Esophagus squamous epithelium (tissue), 4 donors: Measurements from ENCODE around the gene TOGARAM1.

ENCODE experiments used
- CTCF ChIP-seq, 6 experiments: fragments of 450-650 bp in 4 of 6; fragments of 200-600 bp in 2 of 6; sonication (generic) in 2 of 6; IDR thresholded peaks; one replicate each; pipeline ENCODE4 v1.5.1; 2016 to 2019; ENCODE audit warnings: antibody characterized with exemption in 6 of 6, mild to moderate bottlenecking in 4 of 6, moderate library complexity in 4 of 6
- POLR2A ChIP-seq, 4 donors: fragments of 450-650 bp; IDR thresholded peaks; one replicate each; pipeline ENCODE4 v1.6.1; 2017; ENCODE audit warnings: antibody characterized with exemption in 4 of 4, mild to moderate bottlenecking in 4 of 4, moderate library complexity in 3 of 4

- TF ChIP-seq POLR2A (IDR thresholded peaks at IDR 0.05) (no peak), CTCF (IDR thresholded peaks at IDR 0.05) (no peak)
Observed at GRCh38 chr14:44951051-44951450, 10.9 kb upstream of the TOGARAM1 start.
